Fibroblast of the aortic adventitia (primary cell): ENCODE measurements around the gene MUC3A. TPM values are rescaled to one million over a fixed set of nuclear protein-coding genes. Genes with fewer than 3 reads are reported as not detected.
"Not testable (repeated sequence)": the region's sequence is repeated elsewhere in the genome, so short reads cannot be mapped to it uniquely, and the experiment has no call there.

Experiments
- DNase-seq: peaks from one replicate; pipeline ENCODE4 v3.0.0-alpha.2; 2010; ENCODE audit warnings: low read depth
- H3K4me3 ChIP-seq: 2 replicates; pipeline ENCODE4 v1.5.1; 2011; ENCODE audit warnings: low read depth, mild to moderate bottlenecking, control low read depth, low read length, moderate library complexity
- CTCF ChIP-seq: IDR thresholded peaks from 2 replicates; pipeline ENCODE4 v1.5.1; 2011; ENCODE audit warnings: mild to moderate bottlenecking, low read length, control low read depth, inconsistent platforms; ENCODE audit not compliant: insufficient read depth
- total RNA-seq: library from RNA; depleted of rRNA; stranded (reverse); fragments of >200 nt; gene quantifications from 2 replicates; pipeline ENCODE4 v1.2.3, GENCODE V29; 2012; ENCODE audit warnings: low replicate concordance

The MUC3A gene
- 0.16 TPM in 1 of 2 replicates, not detected in the other for total RNA-seq

- DNase-seq = no peak
- no peak for TF ChIP-seq CTCF
- H3K4me3 ChIP-seq = no peak within 1 kb of the TSS
These were observed at the start of gene MUC3A for GRCh38 chr7:100949227-100949932. Gene MUC3A (plus strand): TSS chr7:100949534. CDS start chr7:100949625, 91 bp downstream.

GRCh38 chr7:100900978-100901377 is 48.4 kb upstream of the MUC3A start:
- no peak overlapping the region for H3K4me3 ChIP-seq
- no peak for DNase-seq
- TF ChIP-seq CTCF = no peak

GRCh38 chr7:100901921-100902332 is 47.4 kb upstream of the MUC3A start:
- DNase-seq = no peak
- TF ChIP-seq CTCF = no peak
- no peak overlapping the region for H3K4me3 ChIP-seq

- no peak for TF ChIP-seq CTCF
- no peak for DNase-seq
- no peak overlapping the region for H3K4me3 ChIP-seq
These were observed 46.7 kb upstream of the MUC3A start for GRCh38 chr7:100902638-100903037.

- no peak for TF ChIP-seq CTCF
- H3K4me3 ChIP-seq = no peak overlapping the region
- DNase-seq = no peak
These were observed 40.8 kb upstream of the MUC3A start for GRCh38 chr7:100908512-100908911.

GRCh38 chr7:100910443-100910842 is 38.9 kb upstream of the MUC3A start:
- not testable (repeated sequence) for DNase-seq, H3K4me3 ChIP-seq

- no peak overlapping the region for H3K4me3 ChIP-seq
- no peak for DNase-seq
- TF ChIP-seq CTCF = no peak
These were observed 37.9 kb upstream of the MUC3A start for GRCh38 chr7:100911484-100911883.
